Left ventricle myocardium superior (tissue), 1 donor: ENCODE data around the gene WDR33. TPM values are rescaled to one million over a fixed set of nuclear protein-coding genes. Genes with fewer than 3 reads are reported as not detected.

ENCODE experiments used
- ATAC-seq: fragments of 200-7000 bp; cut with Tn5 transposase; one replicate; pipeline ENCODE4 v1.9.1; 2020; ENCODE audit warnings: mild to moderate bottlenecking, moderate library complexity
- DNase-seq: peaks from one replicate; pipeline ENCODE4 v3.0.0-alpha.2; 2020
- intact Hi-C: fragments of 100-400 bp; cut with micrococcal nuclease; formaldehyde crosslinking; loops from one replicate; pipeline ENCODE4 v1.11.0; 2022
- total RNA-seq: library from RNA; stranded (reverse); fragmentation: NEBNext Ultra II Directional; extraction: Animal tissue kit (Norgen Biotek cat#: 25700); gene quantifications from one replicate; pipeline ENCODE4 v1.2.1, GENCODE V29; 2021
- donor health status: DM: no; HTN: yes; CAD: no; lungs with severe emphysema.

WDR33 gene
- total RNA-seq, 1 donor from 2014 or later, result 45.2 TPM

- ATAC-seq, result no peak
- peak; percentile 28 for DNase-seq
- intact Hi-C loops, result no loop called here
Measured at GRCh38 chr2:127704641-127705390, 106.2 kb downstream of the WDR33 start.

GRCh38 chr2:127703282-127703681, 107.7 kb downstream of the WDR33 start:
- intact Hi-C loops, result no loop called here
- ATAC-seq (no peak), DNase-seq (no peak)

GRCh38 chr2:127702395-127703009, 108.5 kb downstream of the WDR33 start:
- intact Hi-C loops, result no loop called here
- ATAC-seq (no peak), DNase-seq (no peak)

GRCh38 chr2:127701651-127702394, 109.1 kb downstream of the WDR33 start:
- peak; percentile 65 for ATAC-seq
- intact Hi-C loops, result no loop called here

GRCh38 chr2:127701193-127701650, 109.7 kb downstream of the WDR33 start, which contains the start of gene SFT2D3:
SFT2D3 (plus strand) TSS chr2:127701497; CDS start chr2:127701529, 32 bp downstream.
- DNase-seq (peak; percentile 94), ATAC-seq (peak; percentile 92)
- intact Hi-C loops, result no loop called here

More at GRCh38 chr2:127701651-127702394, 109.1 kb downstream of the WDR33 start:
- peak; percentile 89 for DNase-seq

GRCh38 chr2:127700527-127701192, 110.3 kb downstream of the WDR33 start:
- DNase-seq (peak; percentile 68), ATAC-seq (peak; percentile 26)
- intact Hi-C loops, result no loop called here

- no peak for ATAC-seq
- DNase-seq, result peak; percentile 22
- intact Hi-C loops, result no loop called here
Measured at GRCh38 chr2:127698553-127699355, 112.2 kb downstream of the WDR33 start.

- peak; percentile 14 for DNase-seq
- intact Hi-C loops, result no loop called here
- ATAC-seq, result no peak
Measured at GRCh38 chr2:127697482-127698180, 113.3 kb downstream of the WDR33 start.

- ATAC-seq (peak; percentile 82), DNase-seq (peak; percentile 73)
- intact Hi-C loops, result no loop called here
Measured at GRCh38 chr2:127695491-127696472, 115.2 kb downstream of the WDR33 start.

GRCh38 chr2:127694986-127695385, 116.0 kb downstream of the WDR33 start:
- peak; percentile 12 for ATAC-seq
- intact Hi-C loops, result no loop called here
- DNase-seq, result peak; percentile 27

GRCh38 chr2:127690696-127691095, 120.3 kb downstream of the WDR33 start:
- DNase-seq, result no peak
- no peak for ATAC-seq
- intact Hi-C loops, result no loop called here

- DNase-seq, result no peak
- ATAC-seq, result no peak
- intact Hi-C loops, result no loop called here
Measured at GRCh38 chr2:127688405-127688804, 122.6 kb downstream of the WDR33 start.

- intact Hi-C loops, result no loop called here
- DNase-seq, result no peak
- no peak for ATAC-seq
Measured at GRCh38 chr2:127685410-127686080, 125.4 kb downstream of the WDR33 start.

- intact Hi-C loops, result no loop called here
- ATAC-seq (peak; percentile 54), DNase-seq (peak; percentile 38)
Measured at GRCh38 chr2:127683757-127684156, 127.2 kb downstream of the WDR33 start.

- intact Hi-C loops, result no loop called here
- ATAC-seq (no peak), DNase-seq (no peak)
Measured at GRCh38 chr2:127683056-127683455, 127.9 kb downstream of the WDR33 start.
